ENCODE measurements around the gene CCDC158.
"Not testable (repeated sequence)": the region's sequence is repeated elsewhere in the genome, so short reads cannot be mapped to it uniquely, and the experiment has no call there.

CCDC158 gene

DNA sequence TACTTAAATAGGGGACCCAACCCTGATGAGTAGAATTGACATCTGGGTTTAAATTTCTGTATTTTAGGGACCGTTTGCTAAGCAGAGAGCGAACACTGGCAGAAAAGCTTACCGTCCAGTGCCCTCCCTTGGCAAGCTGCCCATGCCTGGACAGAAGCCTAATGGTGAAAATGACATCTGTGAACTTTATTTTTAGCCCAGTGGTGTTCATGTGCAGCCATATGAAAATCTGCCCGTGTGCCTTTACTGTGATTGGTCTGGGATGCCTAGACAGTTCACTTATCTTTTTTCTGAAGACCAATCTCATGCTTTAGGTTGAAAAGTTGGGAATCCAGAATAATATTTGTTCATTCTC, 113.3 kb downstream of the CCDC158 start:
- peak; percentile 32 for DNase-seq

- peak; percentile 50 for DNase-seq
These were observed 113.9 kb downstream of the CCDC158 start for GRCh38 chr4:76306882-76307659.

GRCh38 chr4:76305971-76306881, 114.7 kb downstream of the CCDC158 start, which contains the start of gene STBD1:
Gene STBD1 (plus strand): TSS chr4:76306733. CDS start chr4:76306770, 37 bp downstream.
- peak; percentile 83 for DNase-seq

DNA sequence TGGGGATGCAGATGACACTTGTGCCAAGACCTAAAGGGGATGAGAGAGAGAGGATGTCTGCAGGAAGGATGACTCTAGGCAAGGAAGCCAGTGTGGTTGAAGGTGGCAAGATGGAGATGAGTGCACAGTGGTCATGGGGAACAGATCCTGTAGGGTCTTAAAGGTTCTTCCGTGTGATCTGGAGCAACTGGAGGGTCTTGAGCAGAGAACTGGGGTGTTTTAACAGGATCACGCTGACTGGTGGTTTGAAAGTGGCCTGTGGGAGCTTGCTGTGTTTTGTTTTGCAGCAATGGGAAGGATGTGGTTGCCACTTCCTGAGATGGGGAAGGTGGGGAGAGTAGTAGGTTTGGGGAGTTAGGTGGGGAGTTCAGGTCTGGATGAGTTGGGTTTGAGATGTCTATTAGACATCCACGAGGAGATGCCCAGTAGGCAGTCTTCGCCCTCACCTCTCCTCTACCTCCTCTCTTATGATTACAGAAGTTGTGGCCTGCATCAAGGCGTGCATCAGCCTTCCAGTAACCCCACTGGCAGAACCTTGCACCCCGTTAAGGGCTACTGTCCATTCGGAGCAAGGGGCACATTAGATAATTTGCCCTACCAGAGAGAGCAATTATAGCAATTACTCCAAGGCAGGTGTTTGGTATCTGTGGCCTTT, 115.8 kb downstream of the CCDC158 start:
- DNase-seq, result no peak

DNA sequence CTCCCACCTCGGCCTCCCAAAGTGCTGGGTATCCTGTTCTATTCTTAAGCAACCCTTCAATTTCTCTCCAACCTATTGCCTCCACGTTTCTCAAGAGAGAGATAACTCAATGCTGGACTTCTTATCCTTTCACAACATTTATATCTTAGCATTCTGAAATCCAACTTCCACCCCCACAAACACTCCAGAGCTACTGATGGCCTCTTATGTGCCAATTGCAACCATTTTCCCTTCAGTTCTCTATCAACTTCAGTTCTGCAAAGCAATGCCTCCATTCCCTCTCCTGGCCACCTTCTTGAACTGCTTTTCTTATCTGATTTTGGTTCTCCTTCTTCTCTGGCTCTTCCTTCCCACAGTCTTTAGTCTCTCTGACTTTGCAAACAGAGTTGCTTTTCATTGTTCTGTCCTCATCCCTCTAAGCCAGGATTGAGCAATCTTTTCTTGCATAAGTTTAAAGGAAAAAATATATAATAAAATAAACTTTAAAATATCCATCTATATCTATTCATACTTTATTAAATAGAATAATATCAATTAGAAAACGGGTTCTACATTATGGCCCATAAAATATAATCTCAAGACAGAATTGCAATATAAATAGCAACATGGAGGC, 118.0 kb downstream of the CCDC158 start:
- no peak for DNase-seq

- DNase-seq, result no peak
These were observed 119.2 kb downstream of the CCDC158 start for GRCh38 chr4:76301775-76302162.

- peak; percentile 26 for DNase-seq
These were observed 119.7 kb downstream of the CCDC158 start for GRCh38 chr4:76301068-76301774.

GRCh38 chr4:76300012-76300411, 120.9 kb downstream of the CCDC158 start:
- no peak for DNase-seq

GRCh38 chr4:76298227-76298626, 122.7 kb downstream of the CCDC158 start:
- DNase-seq, result no peak

- DNase-seq, result no peak
These were observed 124.6 kb downstream of the CCDC158 start for GRCh38 chr4:76296286-76296820.

GRCh38 chr4:76293772-76294171, 127.2 kb downstream of the CCDC158 start:
- no peak for DNase-seq

- DNase-seq, result no peak
These were observed 128.2 kb downstream of the CCDC158 start for GRCh38 chr4:76292730-76293129.

GRCh38 chr4:76287811-76288210, 133.1 kb downstream of the CCDC158 start:
- not testable (repeated sequence) for DNase-seq

DNA sequence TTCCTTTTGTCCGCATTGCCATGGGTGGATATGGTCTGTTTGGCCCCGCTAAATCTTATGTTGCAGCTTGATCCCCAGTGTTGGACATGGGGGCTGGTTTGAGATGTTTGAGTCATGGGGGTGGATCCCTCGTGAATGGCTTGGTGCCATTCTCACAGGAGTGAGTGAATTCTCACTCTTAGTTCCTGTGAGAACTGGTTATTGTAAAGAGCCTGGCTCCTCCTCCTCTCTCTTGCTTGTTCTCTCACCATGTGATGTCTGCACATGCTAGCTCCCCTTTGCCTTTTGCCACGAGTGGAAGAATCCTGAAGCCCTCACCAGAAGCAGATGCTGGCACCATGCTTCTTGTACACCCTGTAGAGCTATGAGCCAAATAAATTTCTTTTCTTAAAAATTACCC, 137.0 kb downstream of the CCDC158 start:
- no peak for DNase-seq

DNA sequence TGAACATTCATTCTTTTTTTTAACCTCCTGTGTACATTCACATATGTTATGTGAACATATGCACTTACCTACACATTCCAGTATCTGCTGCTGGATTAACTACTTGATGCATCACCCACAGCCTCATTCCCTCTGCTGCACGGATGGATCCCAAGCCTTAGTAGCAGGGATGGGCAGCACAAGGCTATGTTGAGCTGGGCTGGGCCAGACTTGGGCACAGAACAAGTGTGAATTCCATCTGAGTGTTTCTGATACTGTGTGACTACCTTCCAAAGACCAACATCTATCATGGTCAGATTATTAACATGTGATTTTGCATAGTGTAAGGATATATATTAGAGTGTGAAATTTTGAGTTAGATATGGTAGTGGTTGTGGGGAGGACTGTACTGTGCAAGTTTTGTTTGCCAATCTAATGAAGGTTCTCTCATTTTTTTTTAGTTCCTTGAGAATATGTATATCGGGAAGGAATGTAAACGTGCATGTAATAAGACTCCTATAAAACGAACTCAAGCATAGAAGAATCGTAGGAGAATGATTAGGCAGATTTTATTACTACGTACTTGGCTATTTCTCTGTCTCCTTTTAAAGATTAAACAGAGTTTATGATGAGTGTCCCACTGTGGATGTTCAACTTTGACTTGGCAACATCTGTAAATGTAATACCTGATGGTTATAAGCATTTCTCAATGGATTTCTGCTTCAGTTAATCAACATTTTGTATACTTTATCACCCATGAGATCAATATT, 137.8 kb downstream of the CCDC158 start:
- no peak for DNase-seq

GRCh38 chr4:76281594-76281993, 139.3 kb downstream of the CCDC158 start:
- DNase-seq, result not testable (repeated sequence)

GRCh38 chr4:76280488-76281441, 140.2 kb downstream of the CCDC158 start:
- DNase-seq, result no peak

DNA sequence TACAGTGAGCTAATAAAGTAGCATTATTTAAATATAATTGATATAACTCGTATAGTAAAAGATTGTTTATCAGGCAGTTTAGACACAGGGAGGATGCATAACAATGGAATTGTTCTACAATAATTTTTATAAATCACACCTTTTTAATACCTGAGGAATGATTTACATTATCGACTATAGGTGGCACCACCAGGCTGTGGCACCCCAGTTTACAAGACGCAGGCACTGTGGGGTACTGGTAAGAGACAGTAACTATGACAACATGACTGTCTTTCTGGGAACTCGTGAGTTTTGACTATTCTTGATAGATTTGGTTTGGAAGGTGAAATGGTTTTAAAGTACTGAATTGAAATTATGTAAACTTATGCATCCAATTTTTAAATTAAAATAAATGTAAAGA, 141.5 kb downstream of the CCDC158 start:
- DNase-seq, result no peak

DNA sequence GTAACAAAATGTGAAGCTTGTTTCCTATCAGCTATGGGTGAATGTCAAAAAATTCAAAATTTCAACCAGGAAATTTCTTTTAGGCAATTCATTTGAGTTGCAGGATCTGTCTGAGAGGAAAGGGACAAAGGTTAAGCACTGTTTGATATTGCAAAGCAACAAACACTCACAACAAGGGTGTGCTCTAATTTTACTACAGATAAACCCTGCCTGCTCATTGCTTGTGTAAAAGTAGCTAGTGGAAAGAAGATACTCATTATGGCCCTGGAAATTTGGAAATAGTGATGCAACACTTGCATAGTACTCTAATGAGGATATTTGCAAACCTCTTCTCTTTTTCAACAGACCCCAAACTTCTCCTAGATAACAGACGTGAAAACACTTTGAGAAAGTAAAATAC, 142.4 kb downstream of the CCDC158 start:
- no peak for DNase-seq

DNA sequence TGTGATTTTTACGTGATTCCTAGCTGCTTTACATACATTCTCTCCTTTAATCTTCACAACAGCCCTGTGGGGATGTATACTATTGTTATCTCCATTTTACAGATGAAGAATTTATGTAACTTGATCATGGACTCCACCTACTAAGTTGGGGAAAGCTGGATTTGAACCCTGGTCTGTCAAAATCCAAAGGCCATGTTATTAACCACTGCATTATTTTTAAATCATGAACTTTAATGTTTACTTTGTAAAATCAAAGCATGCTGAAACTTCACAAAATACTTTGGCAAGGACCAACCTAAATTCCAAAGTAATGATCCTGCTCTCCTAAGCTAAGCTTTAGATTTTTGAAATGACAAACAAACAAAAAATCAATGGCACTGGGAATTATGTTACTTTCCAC, 143.3 kb downstream of the CCDC158 start:
- no peak for DNase-seq
